ENCODE results near the gene TRIM37.

Gene TRIM37

GRCh38 chr17:58996968-58997367 is 109.7 kb downstream of the TRIM37 start:
- no peaks in the 10 kb centered on the region for H3K9me3 ChIP-seq (replicated peaks; ENCODE audit: insufficient read depth, low read length)
- no peak for TF ChIP-seq EZH2phosphoT487 (IDR thresholded peaks at IDR 0.05; ENCODE audit: low read length)
- TF ChIP-seq CTCF (IDR thresholded peaks at IDR 0.05; ENCODE audit: low read length): no peak
- DNase-seq: no peak

GRCh38 chr17:58995247-58995940 is 111.3 kb downstream of the TRIM37 start:
- H2AFZ ChIP-seq (ENCODE audit: low read length): no peak overlapping the region
- no peak overlapping the region for H3K4me2 ChIP-seq (ENCODE audit: low read depth, low read length)
- H3F3A ChIP-seq (ENCODE audit: insufficient read depth, low read length): no peaks in the 10 kb centered on the region
- H4K20me1 ChIP-seq (ENCODE audit: insufficient read depth, low read length): no peaks in the 10 kb centered on the region
- H3K27ac ChIP-seq (ENCODE audit: low read length): no peak overlapping the region
- H3K4me1 ChIP-seq (ENCODE audit: low read length): no peaks in the 10 kb centered on the region
- H3K27me3 ChIP-seq (replicated peaks; ENCODE audit: insufficient read depth, low read length): no peaks in the 10 kb centered on the region
- H3K79me2 ChIP-seq (ENCODE audit: low read length): no peaks in the 10 kb centered on the region
- no peak overlapping the region for H3K4me3 ChIP-seq (ENCODE audit: low read length)
- DNase-seq: no peak
- H3K36me3 ChIP-seq (replicated peaks; ENCODE audit: insufficient read depth, low read length): no peaks in the 10 kb centered on the region
- H3K9ac ChIP-seq (ENCODE audit: low read length): no peak overlapping the region
- no peaks in the 10 kb centered on the region for H3K9me3 ChIP-seq (replicated peaks; ENCODE audit: insufficient read depth, low read length)
- no peaks in the 10 kb centered on the region for H3K9me2 ChIP-seq (replicated peaks; ENCODE audit: insufficient read depth, low read length)
- no peak for TF ChIP-seq EZH2phosphoT487 (IDR thresholded peaks at IDR 0.05; ENCODE audit: low read length)
- TF ChIP-seq EZH2 (optimal IDR thresholded peaks at IDR 0.05; ENCODE audit: low read depth, low read length): no peak
- no peak for TF ChIP-seq CTCF (IDR thresholded peaks at IDR 0.05; ENCODE audit: low read length)

More at GRCh38 chr17:58996968-58997367, 109.7 kb downstream of the TRIM37 start:
- Histone ChIP-seq H3K4me3 (ENCODE audit: low read length) (no peak overlapping the region), H3K9ac (ENCODE audit: low read length) (no peak overlapping the region), H3K36me3 (replicated peaks; ENCODE audit: insufficient read depth, low read length) (no peaks in the 10 kb centered on the region), H3K27me3 (replicated peaks; ENCODE audit: insufficient read depth, low read length) (no peaks in the 10 kb centered on the region), H3K79me2 (ENCODE audit: low read length) (no peaks in the 10 kb centered on the region), H3K4me1 (ENCODE audit: low read length) (no peaks in the 10 kb centered on the region), H3K4me2 (ENCODE audit: low read depth, low read length) (no peak overlapping the region), H2AFZ (ENCODE audit: low read length) (no peak overlapping the region), H3K27ac (ENCODE audit: low read length) (no peak overlapping the region), H3F3A (ENCODE audit: insufficient read depth, low read length) (no peaks in the 10 kb centered on the region), H4K20me1 (ENCODE audit: insufficient read depth, low read length) (no peaks in the 10 kb centered on the region), H3K9me2 (replicated peaks; ENCODE audit: insufficient read depth, low read length) (no peaks in the 10 kb centered on the region)

GRCh38 chr17:58993311-58993710 is 113.4 kb downstream of the TRIM37 start:
- Histone ChIP-seq H3K9me2 (replicated peaks; ENCODE audit: insufficient read depth, low read length) (no peaks in the 10 kb centered on the region), H3F3A (ENCODE audit: insufficient read depth, low read length) (no peaks in the 10 kb centered on the region), H3K27ac (ENCODE audit: low read length) (no peak overlapping the region), H2AFZ (ENCODE audit: low read length) (no peak overlapping the region), H3K9ac (ENCODE audit: low read length) (no peak overlapping the region), H3K36me3 (replicated peaks; ENCODE audit: insufficient read depth, low read length) (no peaks in the 10 kb centered on the region), H3K4me1 (ENCODE audit: low read length) (no peaks in the 10 kb centered on the region), H3K4me3 (ENCODE audit: low read length) (no peak overlapping the region), H3K9me3 (replicated peaks; ENCODE audit: insufficient read depth, low read length) (no peaks in the 10 kb centered on the region), H3K27me3 (replicated peaks; ENCODE audit: insufficient read depth, low read length) (no peaks in the 10 kb centered on the region), H3K79me2 (ENCODE audit: low read length) (no peaks in the 10 kb centered on the region), H4K20me1 (ENCODE audit: insufficient read depth, low read length) (no peaks in the 10 kb centered on the region), H3K4me2 (ENCODE audit: low read depth, low read length) (no peak overlapping the region)
- no peak for TF ChIP-seq CTCF (IDR thresholded peaks at IDR 0.05; ENCODE audit: low read length)
- no peak for TF ChIP-seq EZH2phosphoT487 (IDR thresholded peaks at IDR 0.05; ENCODE audit: low read length)
- no peak for TF ChIP-seq EZH2 (optimal IDR thresholded peaks at IDR 0.05; ENCODE audit: low read depth, low read length)
- no peak for DNase-seq

Data from MM.1S (cell line).